Effector memory CD8-positive, alpha-beta T cell (primary cell): ENCODE results near the gene KNTC1.
"Not testable (repeated sequence)": the region's sequence is repeated elsewhere in the genome, so short reads cannot be mapped to it uniquely, and the experiment has no call there.

Experiments used
- ATAC-seq: fragments of 150-1000 bp; cut with Tn5 transposase; replicated peaks from 2 replicates; pipeline ENCODE4 v1.10.0; 2021; ENCODE audit warnings: mild to moderate bottlenecking, moderate library complexity
- DNase-seq, 3 experiments: peaks; one replicate each; pipeline ENCODE4 v3.0.0; 2021
- H3K27ac Mint-ChIP-seq, 2 donors: one replicate each; pipeline ENCODE4 v1.8.0; 2022; ENCODE audit warnings: mild to moderate bottlenecking in 2 of 2, mixed read lengths in 2 of 2, moderate library complexity in 2 of 2
- H3K27me3 Mint-ChIP-seq, 2 donors: one replicate each; pipeline ENCODE4 v1.8.0; 2022; ENCODE audit warnings: mixed read lengths in 2 of 2
- H3K36me3 Mint-ChIP-seq: one replicate; pipeline ENCODE4 v1.8.0; 2022; ENCODE audit warnings: mild to moderate bottlenecking, moderate library complexity, mixed read lengths; ENCODE audit not compliant: insufficient read depth
- H3K4me1 Mint-ChIP-seq, 2 donors: one replicate each; pipeline ENCODE4 v1.8.0; 2022; ENCODE audit warnings: low read depth in 2 of 2, mixed read lengths in 2 of 2
- H3K4me3 Mint-ChIP-seq, 2 donors: one replicate each; pipeline ENCODE4 v1.8.0; 2022; ENCODE audit warnings: mild to moderate bottlenecking in 2 of 2, mixed read lengths in 2 of 2, moderate library complexity in 2 of 2
- H3K9me3 Mint-ChIP-seq, 2 donors: one replicate each; pipeline ENCODE4 v1.8.0; 2022; ENCODE audit warnings: mixed read lengths in 2 of 2

The KNTC1 gene

GRCh38 chr12:122602456-122602855 lies 75.4 kb downstream of the KNTC1 start:
- no peaks in the 10 kb centered on the region for H3K9me3 Mint-ChIP-seq
- H3K4me3 Mint-ChIP-seq, result no peak overlapping the region
- no peaks in the 10 kb centered on the region for H3K27me3 Mint-ChIP-seq
- ATAC-seq (no peak), DNase-seq (no peak)
- H3K4me1 Mint-ChIP-seq, result no peaks in the 10 kb centered on the region
- H3K36me3 Mint-ChIP-seq, result peaks cover 16% of the 10 kb centered on the region
- no peak overlapping the region for H3K27ac Mint-ChIP-seq

DNA sequence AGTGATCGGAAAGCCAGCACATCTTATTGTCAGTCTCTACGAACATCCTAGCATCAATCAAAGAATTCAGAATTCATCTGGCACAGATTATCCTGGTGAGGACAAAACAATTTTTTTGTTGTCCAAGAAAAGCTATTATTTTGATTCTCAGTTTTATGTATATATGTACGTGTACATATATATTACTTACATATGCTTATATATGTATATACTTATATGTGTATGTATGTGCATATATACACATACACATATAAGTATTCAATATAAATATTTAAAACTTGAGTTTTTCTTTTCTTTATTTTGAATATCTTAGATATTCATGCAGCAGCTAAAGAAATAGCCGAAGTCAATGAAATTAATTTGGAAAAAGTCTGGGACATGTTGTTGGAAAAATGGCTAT lies 77.9 kb downstream of the KNTC1 start:
- no peak overlapping the region for H3K27ac Mint-ChIP-seq
- no peaks in the 10 kb centered on the region for H3K9me3 Mint-ChIP-seq
- no peak for DNase-seq
- peaks cover 8% of the 10 kb centered on the region for H3K36me3 Mint-ChIP-seq
- no peaks in the 10 kb centered on the region for H3K27me3 Mint-ChIP-seq
- H3K4me1 Mint-ChIP-seq, result no peaks in the 10 kb centered on the region
- no peak for ATAC-seq
- H3K4me3 Mint-ChIP-seq, result no peak overlapping the region

DNA sequence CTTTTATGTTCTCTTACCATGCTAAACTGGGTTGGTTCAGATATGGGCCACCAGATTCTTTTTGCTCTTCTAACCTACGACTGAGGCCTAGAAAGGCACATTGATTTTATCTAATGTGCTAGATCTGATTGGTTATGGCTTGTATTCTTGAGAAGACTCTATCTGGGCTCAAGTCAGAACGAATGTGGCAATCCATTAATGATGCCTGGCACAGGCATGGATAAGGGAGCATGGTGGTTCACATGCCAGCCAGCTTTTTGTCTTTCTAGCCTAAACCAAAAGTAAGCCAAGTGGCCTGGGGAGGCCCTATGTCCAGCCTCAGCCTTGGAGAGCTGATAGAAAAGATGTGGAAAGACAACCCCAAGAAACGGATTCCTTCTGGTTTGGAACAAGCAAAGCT lies 82.7 kb downstream of the KNTC1 start:
- no peak overlapping the region for H3K27ac Mint-ChIP-seq
- no peak overlapping the region for H3K4me3 Mint-ChIP-seq
- no peaks in the 10 kb centered on the region for H3K9me3 Mint-ChIP-seq
- DNase-seq (no peak), ATAC-seq (no peak)
- no peaks in the 10 kb centered on the region for H3K4me1 Mint-ChIP-seq
- H3K36me3 Mint-ChIP-seq, result peaks cover 16% of the 10 kb centered on the region
- H3K27me3 Mint-ChIP-seq, result no peaks in the 10 kb centered on the region

GRCh38 chr12:122610207-122610606 lies 83.2 kb downstream of the KNTC1 start:
- Mint-ChIP-seq H3K4me3 (no peak overlapping the region), H3K27me3 (no peaks in the 10 kb centered on the region), H3K27ac (no peak overlapping the region), H3K4me1 (no peaks in the 10 kb centered on the region), H3K36me3 (peaks cover 15% of the 10 kb centered on the region), H3K9me3 (no peaks in the 10 kb centered on the region)
- ATAC-seq (no peak), DNase-seq (no peak)

DNA sequence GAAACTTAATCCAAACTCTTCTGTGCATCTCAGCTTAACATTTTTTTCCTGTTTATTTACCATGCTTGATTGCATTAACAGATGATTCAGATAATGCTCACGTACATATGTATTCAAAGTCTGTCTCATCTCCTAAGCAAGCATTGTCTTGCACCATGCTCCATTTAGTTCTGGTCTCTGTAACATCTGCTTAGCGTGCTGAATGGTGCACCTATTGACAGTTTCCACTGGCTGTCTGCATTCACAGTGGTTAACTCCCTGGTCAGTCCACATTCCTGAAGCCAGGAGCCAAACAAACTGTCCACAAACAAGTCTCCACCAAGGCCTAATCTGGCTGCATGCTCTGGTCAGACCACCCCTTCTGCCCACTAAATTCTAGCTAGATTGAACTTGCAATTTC lies 83.9 kb downstream of the KNTC1 start:
- no peaks in the 10 kb centered on the region for H3K27me3 Mint-ChIP-seq
- no peaks in the 10 kb centered on the region for H3K9me3 Mint-ChIP-seq
- no peak overlapping the region for H3K27ac Mint-ChIP-seq
- H3K36me3 Mint-ChIP-seq, result peaks cover 15% of the 10 kb centered on the region
- no peaks in the 10 kb centered on the region for H3K4me1 Mint-ChIP-seq
- ATAC-seq (no peak), DNase-seq (no peak)
- no peak overlapping the region for H3K4me3 Mint-ChIP-seq

DNA sequence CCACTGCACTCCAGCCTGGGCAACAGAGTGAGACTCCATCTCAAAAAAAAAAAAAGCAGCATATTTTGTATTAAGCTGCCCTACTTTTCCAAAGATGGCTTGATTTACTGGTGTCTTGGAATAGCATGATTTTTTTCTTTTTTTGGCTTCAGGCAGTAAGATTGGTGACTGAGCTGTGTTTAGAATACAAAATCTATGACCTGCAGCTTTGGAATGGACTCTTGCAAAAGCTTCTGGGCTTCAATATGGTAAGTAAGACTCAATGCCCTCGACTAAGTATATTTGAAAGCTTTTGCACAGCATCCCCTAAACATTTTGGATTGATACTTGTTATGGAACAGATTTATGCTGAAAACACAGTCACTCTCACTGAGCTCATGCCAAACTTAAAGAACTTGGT lies 87.8 kb downstream of the KNTC1 start:
- DNase-seq (no peak), ATAC-seq (no peak)
- Mint-ChIP-seq H3K4me1 (no peaks in the 10 kb centered on the region), H3K4me3 (no peak overlapping the region), H3K27me3 (no peaks in the 10 kb centered on the region), H3K9me3 (no peaks in the 10 kb centered on the region), H3K27ac (no peak overlapping the region), H3K36me3 (peaks cover 26% of the 10 kb centered on the region)

GRCh38 chr12:122615780-122616179 lies 88.7 kb downstream of the KNTC1 start:
- H3K4me1 Mint-ChIP-seq, result no peaks in the 10 kb centered on the region
- H3K27me3 Mint-ChIP-seq, result no peaks in the 10 kb centered on the region
- H3K36me3 Mint-ChIP-seq, result peaks cover 28% of the 10 kb centered on the region
- no peaks in the 10 kb centered on the region for H3K9me3 Mint-ChIP-seq
- H3K4me3 Mint-ChIP-seq, result no peak overlapping the region
- H3K27ac Mint-ChIP-seq, result no peak overlapping the region
- ATAC-seq, result no peak
- no peak for DNase-seq

GRCh38 chr12:122635471-122635870 lies 108.4 kb downstream of the KNTC1 start:
- H3K27ac Mint-ChIP-seq, result no peak overlapping the region
- ATAC-seq (no peak), DNase-seq (no peak)
- H3K9me3 Mint-ChIP-seq, result no peaks in the 10 kb centered on the region
- H3K4me1 Mint-ChIP-seq, result no peaks in the 10 kb centered on the region
- no peak overlapping the region for H3K4me3 Mint-ChIP-seq
- no peaks in the 10 kb centered on the region for H3K36me3 Mint-ChIP-seq
- H3K27me3 Mint-ChIP-seq, result no peaks in the 10 kb centered on the region

- DNase-seq (no peak), ATAC-seq (no peak)
- no peaks in the 10 kb centered on the region for H3K9me3 Mint-ChIP-seq
- H3K36me3 Mint-ChIP-seq, result no peaks in the 10 kb centered on the region
- peaks cover 4 to 5% of the 10 kb centered on the region in 2 donors for H3K4me1 Mint-ChIP-seq
- no peak overlapping the region for H3K27ac Mint-ChIP-seq
- peaks cover 6 to 13% of the 10 kb centered on the region in 2 donors for H3K27me3 Mint-ChIP-seq
- no peak overlapping the region for H3K4me3 Mint-ChIP-seq
Measured at GRCh38 chr12:122643207-122643805, 116.3 kb downstream of the KNTC1 start.

DNA sequence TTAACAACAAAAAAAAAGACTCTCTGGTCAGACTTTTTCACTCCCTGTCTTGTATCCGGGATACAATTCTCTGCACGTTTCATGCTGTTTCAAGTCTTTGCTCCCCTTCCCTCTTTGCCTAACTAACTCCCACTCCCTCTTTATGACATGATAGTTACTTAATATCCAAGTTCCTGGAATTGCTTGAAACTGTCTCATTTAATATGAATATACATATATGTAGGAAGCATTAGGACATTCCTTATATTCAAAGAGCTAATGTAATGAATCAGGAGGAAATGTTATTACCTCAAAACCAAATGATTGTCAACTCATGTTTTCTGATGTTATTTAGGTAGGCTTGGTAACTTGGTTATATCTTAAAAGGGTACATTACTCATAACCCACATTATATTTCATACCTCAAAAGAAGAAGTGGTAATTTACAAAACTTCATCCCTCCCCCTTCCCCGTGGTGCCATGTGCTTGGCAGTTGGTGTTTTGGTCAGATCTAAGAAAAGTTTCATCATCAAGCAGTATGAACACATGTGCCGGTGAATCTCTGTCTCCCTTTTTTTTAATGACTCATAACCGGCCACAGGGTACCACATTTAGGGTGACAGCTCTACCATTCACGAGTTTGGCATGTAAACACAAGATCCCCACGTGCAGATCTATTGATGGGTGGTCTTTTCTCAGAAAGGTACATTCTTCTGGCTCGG lies 119.6 kb downstream of the KNTC1 start:
- Mint-ChIP-seq H3K4me3 (peak overlapping the region in 1 of 2 donors; percentile 7), H3K36me3 (no peaks in the 10 kb centered on the region), H3K9me3 (no peaks in the 10 kb centered on the region), H3K4me1 (peaks cover 4 to 5% of the 10 kb centered on the region in 2 donors), H3K27me3 (peaks cover 6 to 13% of the 10 kb centered on the region in 2 donors), H3K27ac (peak overlapping the region in 1 of 2 donors; percentile 10)
- DNase-seq, result no peak
- peak; percentile 73 for ATAC-seq

GRCh38 chr12:122651520-122652224 lies 124.6 kb downstream of the KNTC1 start:
- DNase-seq, result no peak
- Mint-ChIP-seq H3K4me1 (peaks cover 4 to 5% of the 10 kb centered on the region in 2 donors), H3K27ac (no peak overlapping the region), H3K4me3 (no peak overlapping the region), H3K36me3 (no peaks in the 10 kb centered on the region), H3K27me3 (peaks cover 6 to 7% of the 10 kb centered on the region in 2 donors), H3K9me3 (no peaks in the 10 kb centered on the region)
- no peak for ATAC-seq

DNA sequence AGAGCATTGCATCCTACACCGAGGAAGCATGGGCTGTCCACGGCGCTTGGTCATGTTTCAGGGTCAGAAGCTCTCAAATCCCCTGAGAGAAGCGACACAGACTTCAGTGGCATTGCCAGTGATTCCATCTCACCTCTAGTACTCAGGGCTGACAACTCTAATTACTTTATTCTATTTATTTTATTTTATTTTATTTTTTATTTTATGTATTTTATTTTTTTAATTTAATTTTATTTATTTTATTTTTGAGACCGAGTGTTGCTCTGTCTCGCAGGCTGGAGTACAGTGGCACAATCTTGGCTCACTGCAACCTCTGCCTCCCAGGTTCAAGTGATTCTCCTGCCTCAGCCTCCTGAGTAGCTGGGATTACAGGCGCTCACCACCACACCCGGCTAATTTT lies 126.2 kb downstream of the KNTC1 start:
- not testable (repeated sequence) for H3K4me3 Mint-ChIP-seq, H3K9me3 Mint-ChIP-seq, H3K36me3 Mint-ChIP-seq, H3K27ac Mint-ChIP-seq, H3K27me3 Mint-ChIP-seq, H3K4me1 Mint-ChIP-seq, ATAC-seq, DNase-seq

- Mint-ChIP-seq H3K4me3 (no peak overlapping the region), H3K36me3 (no peaks in the 10 kb centered on the region), H3K27me3 (no peaks in the 10 kb centered on the region), H3K4me1 (no peaks in the 10 kb centered on the region), H3K9me3 (no peaks in the 10 kb centered on the region), H3K27ac (no peak overlapping the region)
- no peak for DNase-seq
- no peak for ATAC-seq
Measured at GRCh38 chr12:122656298-122656697, 129.2 kb downstream of the KNTC1 start.

DNA sequence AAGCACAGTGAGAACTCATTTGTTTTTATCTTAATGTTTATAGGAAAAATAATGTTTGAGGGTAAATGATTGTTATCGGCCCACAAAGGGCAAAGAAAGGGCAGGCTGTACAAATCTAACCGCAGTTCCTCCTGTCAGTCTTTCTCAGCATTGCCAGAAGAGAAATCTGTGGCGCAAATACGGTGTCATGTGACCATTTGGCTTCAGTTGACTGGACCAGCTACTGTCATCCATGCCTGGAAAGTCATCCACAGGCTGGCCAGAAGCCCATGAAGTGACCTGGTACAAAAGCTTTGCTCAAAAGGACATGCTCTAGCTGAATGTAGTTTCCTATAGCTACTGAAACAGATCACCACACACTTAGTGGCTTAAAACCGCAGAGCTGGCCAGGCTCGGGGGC lies 132.5 kb downstream of the KNTC1 start:
- Mint-ChIP-seq H3K9me3 (no peaks in the 10 kb centered on the region), H3K4me1 (no peaks in the 10 kb centered on the region), H3K36me3 (no peaks in the 10 kb centered on the region), H3K27me3 (no peaks in the 10 kb centered on the region), H3K27ac (no peak overlapping the region), H3K4me3 (no peak overlapping the region)
- DNase-seq (no peak), ATAC-seq (no peak)
